Cerebellar cortex (tissue), 1 donor: ENCODE measurements around the gene TMEM26.
"Not testable (repeated sequence)": the region's sequence is repeated elsewhere in the genome, so short reads cannot be mapped to it uniquely, and the experiment has no call there.

Experiments used
- DNase-seq: peaks from one replicate; pipeline ENCODE4 v3.0.0-alpha.2; 2015; ENCODE audit warnings: low spot score

Gene TMEM26

GRCh38 chr10:61399406-61399805 lies 53.8 kb downstream of the TMEM26 start:
- no peak for DNase-seq

- DNase-seq, result no peak
Observed at GRCh38 chr10:61398366-61399129, 54.6 kb downstream of the TMEM26 start.

- no peak for DNase-seq
Observed at GRCh38 chr10:61397175-61397986, 55.8 kb downstream of the TMEM26 start.

GRCh38 chr10:61391281-61391680 lies 61.9 kb downstream of the TMEM26 start:
- DNase-seq, result no peak

DNA sequence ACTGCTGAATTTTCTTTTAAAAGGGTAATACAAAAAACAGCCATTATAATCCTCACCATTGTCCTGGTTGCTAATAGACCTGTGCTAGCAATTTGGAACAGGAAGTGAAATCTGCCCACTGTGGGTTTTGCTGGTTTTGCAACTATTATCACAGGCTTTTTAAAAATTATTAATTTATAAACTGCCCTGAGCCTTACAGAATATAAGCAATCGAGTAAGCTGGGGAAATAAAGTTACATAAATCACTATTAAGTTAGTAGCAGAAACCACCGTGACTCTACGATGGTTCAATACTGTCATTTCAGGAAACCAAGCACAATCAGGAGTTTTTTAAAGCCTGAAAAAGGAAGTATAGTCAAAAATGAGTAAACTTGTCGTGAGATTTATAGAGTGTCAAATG lies 62.3 kb downstream of the TMEM26 start:
- DNase-seq, result no peak

DNA sequence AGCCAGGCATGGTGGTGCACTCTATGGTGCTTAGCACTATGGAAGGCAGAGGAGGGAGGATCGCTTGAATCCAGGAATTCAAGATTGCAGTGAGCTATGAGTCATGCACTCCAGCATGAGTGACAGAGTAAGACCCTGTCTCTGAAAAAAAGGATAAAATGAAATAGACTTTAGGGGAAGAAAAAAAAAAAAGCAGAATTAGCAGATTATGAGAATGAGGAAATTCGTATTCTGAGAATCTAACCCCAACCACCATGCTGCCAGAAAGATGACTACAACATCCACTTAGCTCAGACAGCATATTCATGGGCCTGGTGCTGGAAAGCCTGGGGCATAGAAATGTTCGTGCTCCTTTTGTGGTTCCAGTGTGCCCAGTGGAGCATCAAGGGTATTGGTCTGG lies 63.3 kb downstream of the TMEM26 start:
- DNase-seq, result no peak

DNA sequence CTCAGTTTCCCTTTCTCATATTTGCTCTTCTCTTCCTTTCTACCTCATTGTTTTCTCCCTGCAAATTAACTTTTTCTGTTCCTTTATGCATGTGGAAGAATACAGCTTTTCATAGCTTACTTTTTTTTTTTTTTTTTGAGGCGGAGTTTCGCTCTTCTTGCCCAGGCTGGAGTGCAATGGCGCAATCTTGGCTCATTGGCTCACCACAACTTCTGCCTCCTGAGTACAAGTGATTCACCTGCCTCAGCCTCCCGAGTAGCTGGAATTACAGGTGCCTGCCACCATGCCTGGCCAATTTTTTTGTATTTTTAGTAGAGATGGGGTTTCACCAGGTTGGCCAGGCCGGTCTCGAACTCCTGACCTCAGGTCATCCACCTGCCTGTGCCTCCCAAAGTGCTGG lies 64.2 kb downstream of the TMEM26 start:
- DNase-seq, result not testable (repeated sequence)

DNA sequence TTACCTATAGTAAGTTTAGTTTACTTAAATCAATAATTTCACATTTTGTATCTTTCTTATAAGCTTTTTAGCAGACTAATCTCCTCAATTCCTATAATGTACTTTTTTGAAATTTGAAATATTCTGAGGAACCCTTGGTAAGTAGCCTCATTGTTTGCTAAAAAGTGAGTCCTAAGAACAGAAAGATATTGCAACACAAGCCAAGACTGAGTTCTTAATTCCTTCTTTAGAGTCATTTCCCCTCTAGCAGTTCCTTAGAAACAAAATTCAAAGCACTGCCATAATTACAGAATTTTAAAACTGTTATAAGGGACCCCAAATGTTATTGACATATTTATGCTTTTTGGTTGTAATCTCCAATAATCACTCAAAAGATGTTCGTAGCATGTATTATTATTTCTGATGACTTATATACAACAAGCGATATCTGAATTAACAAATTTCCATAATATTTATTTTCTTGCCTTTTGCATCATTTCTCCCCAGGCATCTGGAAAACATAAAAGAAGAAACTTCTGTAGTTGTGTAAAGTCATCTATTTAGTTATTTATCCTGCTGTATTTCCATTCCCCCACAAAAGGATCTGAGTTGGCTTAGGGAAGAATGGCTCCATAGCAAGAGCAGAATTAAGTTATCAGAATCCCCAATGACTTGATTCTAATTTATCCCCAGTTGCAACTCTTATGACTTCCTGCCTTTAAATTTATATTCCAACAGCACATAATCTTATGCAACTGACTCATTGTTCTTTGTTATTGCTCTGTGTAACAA lies 67.8 kb downstream of the TMEM26 start:
- DNase-seq, result no peak

- not testable (repeated sequence) for DNase-seq
Observed at GRCh38 chr10:61381153-61381552, 72.0 kb downstream of the TMEM26 start.

- no peak for DNase-seq
Observed at GRCh38 chr10:61378865-61379264, 74.3 kb downstream of the TMEM26 start.

DNA sequence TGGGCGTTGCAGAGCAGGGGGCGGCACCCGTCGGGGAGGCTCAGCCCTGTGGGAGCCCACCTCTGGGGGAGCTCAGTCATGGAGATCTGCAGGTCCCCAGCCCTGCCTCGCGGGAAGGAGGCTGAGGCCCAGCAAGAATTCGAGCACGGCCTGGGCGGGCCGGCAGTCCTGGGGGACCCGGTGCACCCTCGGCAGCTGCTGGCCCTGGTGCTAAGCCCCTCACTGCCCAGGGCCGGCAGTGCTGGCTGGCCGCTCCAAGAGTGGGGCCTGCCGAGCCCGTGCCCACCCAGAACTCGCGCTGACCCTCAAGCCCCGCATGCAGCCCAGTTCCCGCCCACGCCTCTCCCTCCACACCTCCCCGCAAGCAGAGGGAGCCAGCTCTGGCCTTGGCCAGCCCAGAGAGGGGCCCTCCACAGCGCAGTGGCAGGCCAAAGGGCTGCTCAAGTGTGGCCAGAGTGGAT lies 76.2 kb downstream of the TMEM26 start:
- no peak for DNase-seq

DNA sequence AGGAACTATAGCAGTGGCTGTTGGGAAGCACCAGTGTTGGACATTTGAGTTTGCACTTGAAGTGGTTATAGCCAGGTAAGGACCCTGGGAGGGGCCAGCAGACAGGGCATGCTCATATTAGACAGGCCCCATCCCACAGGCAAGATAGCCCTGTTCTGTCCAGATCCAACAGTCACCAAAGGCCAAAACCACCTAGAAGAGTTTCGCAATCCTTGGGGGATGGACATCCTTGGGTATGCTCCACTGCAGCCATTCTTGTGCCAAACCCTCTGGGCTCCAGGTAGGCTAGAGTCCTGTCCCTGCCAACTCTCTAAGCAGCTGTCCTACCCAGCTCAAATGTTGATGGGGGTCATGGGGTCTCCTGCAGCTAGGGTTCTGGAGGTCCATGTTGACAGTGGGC lies 76.8 kb downstream of the TMEM26 start:
- no peak for DNase-seq

GRCh38 chr10:61366365-61366764 lies 86.8 kb downstream of the TMEM26 start:
- no peak for DNase-seq

GRCh38 chr10:61364619-61365018 lies 88.6 kb downstream of the TMEM26 start:
- DNase-seq, result no peak

DNA sequence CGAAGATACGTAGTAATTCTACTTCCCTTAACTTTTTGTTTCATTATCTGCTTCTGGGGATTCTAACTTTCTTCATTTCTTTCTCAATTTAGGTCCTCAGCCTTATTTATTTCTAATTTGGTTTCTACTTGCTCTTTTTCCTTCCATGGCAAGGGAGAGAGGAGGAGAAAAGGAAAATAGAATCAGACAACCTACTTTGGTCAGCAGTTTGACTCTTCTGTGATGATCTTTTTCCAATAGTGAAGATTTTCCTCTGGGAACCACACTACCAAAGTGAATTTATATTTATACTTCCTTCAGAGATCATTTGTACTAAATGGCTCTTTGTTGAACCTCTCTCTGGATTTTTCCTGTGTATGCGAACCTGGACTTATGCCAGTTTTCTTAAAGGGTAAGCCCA lies 90.2 kb downstream of the TMEM26 start:
- DNase-seq, result no peak

DNA sequence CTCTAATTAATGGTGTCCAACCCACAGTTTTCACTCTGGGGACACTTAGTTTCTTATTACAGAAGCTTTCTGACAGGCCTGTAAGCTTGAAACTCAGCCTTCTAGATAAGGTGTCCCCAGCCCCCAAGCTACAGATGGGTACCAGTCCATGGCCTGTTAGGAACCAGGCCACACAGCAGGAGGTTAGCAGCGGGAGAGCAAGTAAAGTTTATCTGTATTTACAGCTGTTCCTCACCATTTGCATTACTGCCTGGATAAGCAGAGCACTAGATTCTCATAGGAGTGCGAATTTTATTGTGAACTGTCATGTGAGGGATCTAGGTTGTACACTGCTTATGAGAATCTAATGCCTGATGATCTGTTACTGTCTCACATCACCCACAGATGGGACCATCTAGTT lies 93.7 kb downstream of the TMEM26 start:
- no peak for DNase-seq

DNA sequence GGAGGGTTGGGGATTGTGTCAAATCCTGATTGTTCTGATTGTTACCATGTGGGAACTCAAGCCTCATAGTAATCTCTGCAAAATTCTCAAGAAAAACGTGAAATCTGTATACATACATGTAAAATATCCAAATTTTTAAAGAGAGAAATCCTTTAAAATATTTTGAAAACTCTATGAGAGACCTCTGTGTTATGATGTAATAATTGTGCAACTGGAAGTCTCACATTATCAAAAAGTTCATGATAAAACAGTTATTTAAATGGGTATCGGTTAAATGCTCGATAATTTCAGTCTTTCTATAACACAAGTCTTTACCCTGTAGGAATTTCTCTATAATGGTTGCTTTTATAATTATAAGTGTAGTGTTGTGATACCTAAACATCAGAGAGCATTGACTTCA lies 95.5 kb downstream of the TMEM26 start:
- DNase-seq, result no peak
